ENCODE measurements around the gene FLRT3. TPM values are rescaled to one million over a fixed set of nuclear protein-coding genes. Genes with fewer than 3 reads are reported as not detected.

Gene FLRT3
- total RNA-seq, 4 donors from 2014 or later: 0.37 to 6.2 (median 4.0) TPM

- TF ChIP-seq CTCF (IDR thresholded peaks at IDR 0.05) (no peak), POLR2A (IDR thresholded peaks at IDR 0.05) (no peak), EP300 (IDR thresholded peaks at IDR 0.05; ENCODE audit: low read depth) (no peak), POLR2AphosphoS5 (IDR thresholded peaks at IDR 0.05) (no peak)
- Histone ChIP-seq H3K36me3 (peaks cover 0 to 1% (median 0%) of the 10 kb centered on the region in 4 donors), H3K27ac (no peak overlapping the region), H3K4me3 (no peak overlapping the region), H3K9me3 (no peaks in the 10 kb centered on the region), H3K4me1 (peaks cover 0 to 11% (median 0%) of the 10 kb centered on the region in 4 donors), H3K27me3 (no peaks in the 10 kb centered on the region)
- no peak for DNase-seq
- in situ Hi-C loops (cut with MboI; ENCODE audit: low pct_ligation_motif_present in 1 of 4, low pct_unique_long_range_greater_than_20kb in 1 of 4, low sequenced_read_pairs in 3 of 4) (loop anchor here in 1 of 4 donors (25.0 kb wide), 1 partner anchor 906 kb away; no protein-coding TSS in a partner anchor), intact Hi-C loops (cut with DNase I; ENCODE audit: low total_unique reads) (no loop called here)
- 84 to 87% methylated on average over 6 of the region's 6 CpGs for WGBS, 2 donors (ENCODE audit: low coverage in 1 of 2)
Measured at GRCh38 chr20:14331646-14332045, 5.8 kb downstream of the FLRT3 start.

GRCh38 chr20:14319704-14320103 is 17.7 kb downstream of the FLRT3 start:
- Histone ChIP-seq H3K36me3 (no peaks in the 10 kb centered on the region), H3K9me3 (no peaks in the 10 kb centered on the region), H3K27ac (no peak overlapping the region), H3K27me3 (no peaks in the 10 kb centered on the region), H3K4me3 (no peak overlapping the region), H3K4me1 (no peaks in the 10 kb centered on the region)
- TF ChIP-seq POLR2A (IDR thresholded peaks at IDR 0.05) (no peak), EP300 (IDR thresholded peaks at IDR 0.05; ENCODE audit: low read depth) (no peak), POLR2AphosphoS5 (IDR thresholded peaks at IDR 0.05) (no peak)
- in situ Hi-C loops (cut with MboI; ENCODE audit: low pct_ligation_motif_present in 1 of 4, low pct_unique_long_range_greater_than_20kb in 1 of 4, low sequenced_read_pairs in 3 of 4) (no loop called here), intact Hi-C loops (cut with DNase I; ENCODE audit: low total_unique reads) (loop anchor here (1.0 kb wide), 1 partner anchor 22 kb away; no protein-coding TSS in a partner anchor)
- 71 to 76% methylated on average over 1 of the region's 1 CpG for WGBS, 2 donors (ENCODE audit: low coverage in 1 of 2)
- DNase-seq: no peak

- peaks cover 0 to 5% (median under 1%) of the 10 kb centered on the region in 4 donors for H3K4me1 ChIP-seq
- H3K27ac ChIP-seq: no peak overlapping the region
- no peak for DNase-seq
- no peak overlapping the region for H3K4me3 ChIP-seq
- intact Hi-C loops (cut with DNase I; ENCODE audit: low total_unique reads) (no loop called here), in situ Hi-C loops (cut with MboI; ENCODE audit: low pct_ligation_motif_present in 1 of 4, low pct_unique_long_range_greater_than_20kb in 1 of 4, low sequenced_read_pairs in 3 of 4) (no loop called here)
- TF ChIP-seq POLR2AphosphoS5 (IDR thresholded peaks at IDR 0.05): no peak
- TF ChIP-seq CTCF (IDR thresholded peaks at IDR 0.05): no peak
- TF ChIP-seq POLR2A (IDR thresholded peaks at IDR 0.05): no peak
- no peak for TF ChIP-seq EP300 (IDR thresholded peaks at IDR 0.05; ENCODE audit: low read depth)
- H3K27me3 ChIP-seq: no peaks in the 10 kb centered on the region
- no peaks in the 10 kb centered on the region for H3K9me3 ChIP-seq
- no peaks in the 10 kb centered on the region for H3K36me3 ChIP-seq
- WGBS, 2 donors (ENCODE audit: low coverage in 1 of 2): 46 to 60% methylated on average over 2 of the region's 2 CpGs
Measured at GRCh38 chr20:14313341-14314020, 23.9 kb downstream of the FLRT3 start.

- WGBS, 2 donors (ENCODE audit: low coverage in 1 of 2): 66 to 76% methylated on average over 2 of the region's 2 CpGs
- Histone ChIP-seq H3K27me3 (no peaks in the 10 kb centered on the region), H3K4me3 (no peak overlapping the region), H3K4me1 (peaks cover 0 to 13% (median 8%) of the 10 kb centered on the region in 4 donors), H3K27ac (no peak overlapping the region), H3K36me3 (no peaks in the 10 kb centered on the region), H3K9me3 (no peaks in the 10 kb centered on the region)
- in situ Hi-C loops (cut with MboI; ENCODE audit: low pct_ligation_motif_present in 1 of 4, low pct_unique_long_range_greater_than_20kb in 1 of 4, low sequenced_read_pairs in 3 of 4): no loop called here
- no peak for TF ChIP-seq EP300 (IDR thresholded peaks at IDR 0.05; ENCODE audit: low read depth)
- TF ChIP-seq POLR2AphosphoS5 (IDR thresholded peaks at IDR 0.05): no peak
- TF ChIP-seq CTCF (IDR thresholded peaks at IDR 0.05): no peak
- no peak for TF ChIP-seq POLR2A (IDR thresholded peaks at IDR 0.05)
- intact Hi-C loops (cut with DNase I; ENCODE audit: low total_unique reads): no loop called here
- DNase-seq: no peak
Measured at GRCh38 chr20:14312001-14312400, 25.4 kb downstream of the FLRT3 start.

All from transverse colon (tissue), 4 donors.